A673 (cell line): ENCODE data around the gene TYSND1.
A peak's percentile ranks its signal among the peaks of the same experiment; 100 is the strongest.

Experiments used
- CTCF ChIP-seq: fragments of 300-800, 200-600 bp; sonication (generic); conservative IDR thresholded peaks from 2 replicates; pipeline ENCODE4 v1.5.1; 2017; ENCODE audit warnings: low read depth, mild to moderate bottlenecking, antibody characterized with exemption, low read length, moderate library complexity, mixed read lengths
- EZH2 ChIP-seq: fragments of 200-600 bp; sonication (generic); IDR thresholded peaks from 2 replicates; pipeline ENCODE4 v1.6.1; 2017; ENCODE audit warnings: borderline replicate concordance, low read depth, mild to moderate bottlenecking, mixed read lengths, antibody characterized with exemption, low read length; ENCODE audit not compliant: poor library complexity, severe bottlenecking

GRCh38 chr10:70145666-70146488 is 623 bp downstream of the TYSND1 start:
- TF ChIP-seq EZH2 (no peak), CTCF (peak; percentile 54)
